Cardiac septum (tissue), 1 donor: ENCODE data around the gene OPN1MW. TPM values are rescaled to one million over a fixed set of nuclear protein-coding genes. Genes with fewer than 3 reads are reported as not detected.
"Not testable (repeated sequence)": the region's sequence is repeated elsewhere in the genome, so short reads cannot be mapped to it uniquely, and the experiment has no call there.

ENCODE experiments used
- DNase-seq: peaks from one replicate; pipeline ENCODE4 v3.0.0-alpha.2; 2020; ENCODE audit warnings: low spot score
- intact Hi-C: fragments of 100-400 bp; cut with DNase I; formaldehyde crosslinking; loops from one replicate; pipeline ENCODE4 v1.14.0; 2022
- total RNA-seq: library from RNA; stranded (reverse); fragmentation: NEBNext Ultra II Directional; extraction: Animal tissue kit (Norgen Biotek cat#: 25700); gene quantifications from one replicate; pipeline ENCODE4 v1.2.1, GENCODE V29; 2021
- donor health status: DM: no; HTN: no; CAD: no.

OPN1MW gene
- total RNA-seq, 1 donor from 2014 or later: not detected

DNA sequence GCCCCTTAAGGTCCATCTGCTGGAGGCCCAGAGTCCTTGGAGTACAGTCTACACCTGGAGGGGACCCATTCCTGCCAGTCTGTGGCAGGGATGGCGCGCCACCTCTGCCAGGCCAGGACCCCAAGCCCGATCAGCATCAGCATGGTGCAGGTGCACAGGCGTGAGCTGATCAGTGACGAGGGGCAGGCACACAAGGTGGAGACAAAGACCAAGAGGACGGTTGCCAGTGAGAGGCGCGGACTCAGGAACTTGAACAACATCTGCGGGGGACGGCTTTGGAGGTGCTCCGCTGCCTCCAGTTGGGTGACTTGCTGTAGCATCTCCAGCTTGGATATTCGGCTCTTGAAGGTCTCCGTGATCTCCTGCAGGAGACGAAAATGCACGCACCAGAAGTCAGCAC, 14.1 kb downstream of the OPN1MW start:
- intact Hi-C loops: not testable (repeated sequence)

DNA sequence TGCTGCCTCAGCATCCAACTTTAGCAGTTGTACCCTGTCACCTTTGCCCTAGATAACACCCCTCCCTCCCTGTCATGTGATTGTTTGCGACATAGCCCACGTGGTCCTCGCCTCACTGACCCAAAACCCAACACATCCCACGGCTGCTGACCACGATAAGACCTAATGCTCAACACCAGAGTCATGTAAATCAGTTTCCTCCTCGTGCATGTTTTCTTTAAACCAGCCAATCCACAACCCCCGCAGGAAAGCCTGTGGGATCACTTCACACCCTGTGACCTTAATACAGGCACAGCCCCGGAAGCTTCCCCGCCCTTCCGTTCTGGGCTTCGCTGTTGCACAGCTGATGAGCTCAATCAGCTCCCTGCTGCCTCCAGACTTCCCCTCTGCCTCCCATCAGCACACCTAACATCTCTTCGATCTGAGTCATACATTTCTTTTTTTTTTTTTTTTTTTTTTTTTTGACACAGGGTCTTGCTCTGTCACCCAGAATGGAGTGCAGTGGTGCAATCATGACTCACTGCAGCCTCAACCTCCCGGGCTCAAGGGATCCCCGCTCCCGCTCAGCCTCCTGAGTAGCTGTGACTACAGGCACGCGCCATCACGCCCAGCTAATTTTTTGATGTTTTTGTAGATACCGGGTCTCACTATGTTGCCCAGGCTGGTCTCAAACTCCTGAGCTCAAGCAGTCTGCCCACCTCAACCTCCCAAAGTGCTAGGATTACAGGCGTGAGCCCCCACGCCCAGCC, 27.4 kb downstream of the OPN1MW start:
- intact Hi-C loops, DNase-seq: not testable (repeated sequence)

More for the DNA sequence above, 14.1 kb downstream of the OPN1MW start:
- DNase-seq: not testable (repeated sequence)

DNA sequence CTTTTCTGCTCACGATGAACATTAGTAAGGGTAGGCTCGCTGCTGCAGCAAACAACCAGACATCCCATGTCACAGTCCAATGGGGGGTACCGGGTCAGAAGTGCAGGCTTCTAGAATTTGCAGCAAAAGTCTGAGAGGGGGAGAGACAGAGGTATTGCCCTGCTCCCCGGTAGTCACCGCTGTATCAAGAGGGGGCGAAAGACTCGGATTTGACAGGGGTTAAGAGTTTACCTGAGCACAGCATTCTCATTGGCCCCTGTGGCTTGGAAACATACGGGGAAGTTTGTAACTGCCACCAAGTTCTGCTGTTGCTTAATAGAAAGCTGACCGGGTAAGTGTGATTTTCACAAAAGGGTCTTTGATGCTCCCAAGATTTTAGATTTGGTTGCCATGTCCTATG, 28.7 kb downstream of the OPN1MW start:
- DNase-seq, intact Hi-C loops: not testable (repeated sequence)

DNA sequence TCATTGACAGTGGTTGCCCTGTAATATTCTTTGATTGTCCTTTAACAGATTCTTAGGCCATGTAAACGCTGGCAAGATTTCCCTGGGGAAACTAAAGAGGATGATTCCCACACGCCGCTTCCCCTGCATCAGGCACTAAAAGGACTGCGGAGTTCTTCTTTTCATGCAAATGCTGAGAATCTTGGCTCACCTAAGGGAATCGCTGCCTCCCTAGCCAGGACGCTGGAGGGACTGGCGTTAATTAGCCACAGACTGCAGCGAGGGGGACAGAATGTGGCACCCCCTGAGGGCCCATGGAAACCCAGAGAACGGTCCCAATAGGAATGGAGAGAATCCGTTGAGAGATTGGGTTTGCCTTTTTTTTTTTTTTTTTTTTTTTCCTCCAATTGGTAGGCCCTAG, 29.1 kb downstream of the OPN1MW start:
- intact Hi-C loops, DNase-seq: not testable (repeated sequence)

DNA sequence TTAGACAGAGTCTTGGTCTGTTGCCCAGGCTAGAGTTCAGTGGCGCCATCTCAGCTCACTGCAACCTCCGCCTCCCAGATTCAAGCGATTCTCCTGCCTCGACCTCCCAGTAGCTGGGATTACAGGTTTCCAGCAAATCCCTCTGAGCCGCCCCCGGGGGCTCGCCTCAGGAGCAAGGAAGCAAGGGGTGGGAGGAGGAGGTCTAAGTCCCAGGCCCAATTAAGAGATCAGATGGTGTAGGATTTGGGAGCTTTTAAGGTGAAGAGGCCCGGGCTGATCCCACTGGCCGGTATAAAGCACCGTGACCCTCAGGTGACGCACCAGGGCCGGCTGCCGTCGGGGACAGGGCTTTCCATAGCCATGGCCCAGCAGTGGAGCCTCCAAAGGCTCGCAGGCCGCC, 37.1 kb downstream of the OPN1MW start, which contains the start of gene OPN1MW2:
Gene OPN1MW2 (plus strand): TSS at position 301 of the 400 bp plus-strand sequence. CDS start 60 bp downstream, at position 361.
- intact Hi-C loops, DNase-seq: not testable (repeated sequence)

DNA sequence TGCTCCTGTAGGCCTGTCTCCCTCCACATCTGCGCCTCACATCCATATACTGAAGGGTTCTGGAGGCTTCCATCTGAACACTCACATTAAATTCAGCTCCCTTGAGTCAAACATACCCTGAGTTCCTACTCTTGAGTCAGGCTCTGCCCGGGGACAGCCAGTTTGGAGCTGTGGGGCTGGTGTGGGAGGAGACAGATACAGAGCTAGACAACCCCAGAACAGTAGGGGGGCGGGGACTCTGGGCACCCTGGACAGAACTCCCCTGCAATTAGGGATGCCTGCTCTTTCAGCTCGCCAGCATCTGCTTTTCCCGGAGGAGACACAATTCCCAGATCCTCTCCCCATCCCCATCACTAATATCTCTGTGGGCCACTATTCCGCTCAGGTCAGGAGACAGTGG, 42.9 kb downstream of the OPN1MW start:
- DNase-seq, intact Hi-C loops: not testable (repeated sequence)

DNA sequence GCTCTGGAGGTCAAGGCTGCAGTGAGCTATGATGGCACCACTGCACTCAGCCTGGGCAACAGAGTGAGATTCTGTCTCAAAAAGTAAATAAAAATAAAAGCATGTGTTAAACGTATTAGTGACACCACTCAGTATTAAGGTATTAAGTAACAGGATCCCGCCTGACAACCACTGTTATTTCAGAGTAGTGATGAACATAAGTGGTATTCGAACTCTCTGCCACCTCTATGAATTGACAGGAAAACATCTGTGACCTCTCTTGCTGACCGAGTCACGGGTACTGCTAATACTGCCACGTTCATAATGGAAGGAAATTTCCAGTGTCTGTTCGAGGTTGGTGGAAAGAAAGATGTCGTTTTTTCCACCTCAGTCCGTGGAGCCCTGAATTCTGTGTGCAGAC, 44.3 kb downstream of the OPN1MW start:
- intact Hi-C loops, DNase-seq: not testable (repeated sequence)

DNA sequence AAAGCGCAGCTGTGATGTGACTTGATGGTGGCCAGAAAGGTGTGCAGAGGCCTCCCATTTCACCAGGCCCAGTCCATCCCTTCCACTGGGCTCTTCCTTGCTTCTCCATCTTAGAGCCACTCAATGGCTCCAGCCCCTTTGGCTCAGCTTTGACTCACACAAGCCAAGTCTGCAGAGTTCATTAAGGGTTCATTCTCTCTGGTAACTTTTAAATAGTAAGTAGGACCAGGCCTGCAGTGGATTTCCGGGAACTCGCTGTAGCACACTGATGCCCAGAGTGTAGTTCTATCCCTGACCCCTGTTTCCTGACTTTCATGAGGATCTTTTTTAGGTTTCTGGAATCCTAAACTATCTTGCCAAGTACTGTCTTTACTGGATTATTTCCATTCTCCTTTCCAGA, 49.0 kb downstream of the OPN1MW start:
- intact Hi-C loops, DNase-seq: not testable (repeated sequence)

DNA sequence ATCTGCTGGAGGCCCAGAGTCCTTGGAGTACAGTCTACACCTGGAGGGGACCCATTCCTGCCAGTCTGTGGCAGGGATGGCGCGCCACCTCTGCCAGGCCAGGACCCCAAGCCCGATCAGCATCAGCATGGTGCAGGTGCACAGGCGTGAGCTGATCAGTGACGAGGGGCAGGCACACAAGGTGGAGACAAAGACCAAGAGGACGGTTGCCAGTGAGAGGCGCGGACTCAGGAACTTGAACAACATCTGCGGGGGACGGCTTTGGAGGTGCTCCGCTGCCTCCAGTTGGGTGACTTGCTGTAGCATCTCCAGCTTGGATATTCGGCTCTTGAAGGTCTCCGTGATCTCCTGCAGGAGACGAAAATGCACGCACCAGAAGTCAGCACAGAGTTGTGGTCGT, 51.2 kb downstream of the OPN1MW start:
- DNase-seq, intact Hi-C loops: not testable (repeated sequence)

DNA sequence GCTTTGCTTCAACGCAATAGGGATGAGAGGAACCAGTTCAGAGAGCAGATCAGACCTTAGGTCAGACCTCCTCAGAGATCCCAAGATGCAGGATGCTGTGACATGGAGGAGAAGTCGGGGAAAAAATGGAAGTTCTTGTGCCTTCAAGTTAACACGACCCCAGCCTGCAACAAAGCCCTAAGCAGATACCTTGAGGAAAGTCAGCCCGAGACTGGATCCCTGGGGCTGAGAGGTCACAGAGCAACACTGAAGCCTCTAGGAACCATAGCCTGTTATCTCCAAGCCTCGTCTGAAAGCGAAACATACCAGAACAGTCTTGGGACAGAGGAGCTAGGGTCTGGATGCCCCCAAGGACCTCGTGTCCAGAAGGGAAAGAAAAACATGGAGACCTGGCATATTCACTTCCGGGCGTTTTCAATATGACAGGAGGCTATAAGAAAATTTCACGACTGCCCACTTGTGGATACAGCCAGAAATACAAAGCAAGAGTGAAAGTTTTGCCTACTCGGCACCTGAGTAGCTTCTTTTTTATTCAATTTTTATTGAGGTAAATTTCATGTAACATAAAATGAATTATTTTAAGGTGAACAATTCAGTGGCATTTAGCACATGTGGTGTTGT, 56.7 kb downstream of the OPN1MW start:
- intact Hi-C loops, DNase-seq: not testable (repeated sequence)

DNA sequence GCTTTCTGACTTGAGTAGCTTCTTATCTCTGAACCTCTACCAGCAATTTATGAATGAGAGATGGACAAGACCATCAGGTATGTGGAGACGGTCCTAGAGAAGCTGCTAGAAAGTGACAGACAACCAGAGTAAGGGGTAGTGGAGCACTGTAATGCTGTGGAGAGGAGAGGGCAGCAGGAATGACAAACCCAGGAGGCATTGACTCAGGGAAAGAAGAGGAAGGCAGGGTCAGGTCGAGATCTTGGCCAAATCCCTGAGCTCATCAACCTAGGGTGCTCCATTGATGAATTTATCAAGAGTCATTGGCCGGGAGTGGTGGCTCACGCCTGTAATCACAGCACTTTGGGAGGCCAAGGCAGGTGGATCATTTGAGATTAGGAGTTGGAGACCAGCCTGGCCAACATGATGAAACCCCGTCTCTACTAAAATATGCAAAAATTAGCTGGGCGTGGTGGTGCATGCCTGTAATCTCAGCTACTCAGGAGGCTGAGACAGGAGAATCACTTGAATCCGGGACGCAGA, 57.6 kb downstream of the OPN1MW start:
- DNase-seq, intact Hi-C loops: not testable (repeated sequence)

Other genes with a start within 250 kb of the OPN1MW start
- gene NAA10, start 247.6 kb upstream of the OPN1MW start, total RNA-seq: 87.2 TPM
- gene RENBP, start 238.0 kb upstream of the OPN1MW start, total RNA-seq: 8.6 TPM
- gene HCFC1, start 210.8 kb upstream of the OPN1MW start, total RNA-seq: 39.5 TPM
- gene TMEM187, start 209.8 kb upstream of the OPN1MW start, total RNA-seq: 10.6 TPM
- gene IRAK1, start 162.7 kb upstream of the OPN1MW start, total RNA-seq: 30.6 TPM
- 37.6 TPM for gene MECP2, start 84.9 kb upstream of the OPN1MW start, total RNA-seq
- not detected for gene OPN1LW, start 38.4 kb upstream of the OPN1MW start, total RNA-seq
- gene OPN1MW2, start 37.2 kb downstream of the OPN1MW start, total RNA-seq: not detected
- gene OPN1MW3, start 75.0 kb downstream of the OPN1MW start, total RNA-seq: not detected
- not detected for gene TEX28, start 112.5 kb downstream of the OPN1MW start, total RNA-seq
- 3.2 TPM for gene TKTL1, start 113.2 kb downstream of the OPN1MW start, total RNA-seq
- 347 TPM for gene FLNA, start 192.0 kb downstream of the OPN1MW start, total RNA-seq
- 66.2 TPM for gene EMD, start 196.7 kb downstream of the OPN1MW start, total RNA-seq
- 1,520 TPM for gene RPL10, start 215.8 kb downstream of the OPN1MW start, total RNA-seq
- gene DNASE1L1, start 226.7 kb downstream of the OPN1MW start, total RNA-seq: 32.9 TPM
- gene TAFAZZIN, start 228.9 kb downstream of the OPN1MW start, total RNA-seq: 41.6 TPM
- 86.1 TPM for gene ATP6AP1, start 246.1 kb downstream of the OPN1MW start, total RNA-seq